ENCODE data around the gene CHN1. TPM values are rescaled to one million over a fixed set of nuclear protein-coding genes. Genes with fewer than 3 reads are reported as not detected.

The CHN1 gene
- polyA plus RNA-seq, 1 of the 3 experiments (the other 2 are of a cell fraction), result 31.6 TPM

DNA sequence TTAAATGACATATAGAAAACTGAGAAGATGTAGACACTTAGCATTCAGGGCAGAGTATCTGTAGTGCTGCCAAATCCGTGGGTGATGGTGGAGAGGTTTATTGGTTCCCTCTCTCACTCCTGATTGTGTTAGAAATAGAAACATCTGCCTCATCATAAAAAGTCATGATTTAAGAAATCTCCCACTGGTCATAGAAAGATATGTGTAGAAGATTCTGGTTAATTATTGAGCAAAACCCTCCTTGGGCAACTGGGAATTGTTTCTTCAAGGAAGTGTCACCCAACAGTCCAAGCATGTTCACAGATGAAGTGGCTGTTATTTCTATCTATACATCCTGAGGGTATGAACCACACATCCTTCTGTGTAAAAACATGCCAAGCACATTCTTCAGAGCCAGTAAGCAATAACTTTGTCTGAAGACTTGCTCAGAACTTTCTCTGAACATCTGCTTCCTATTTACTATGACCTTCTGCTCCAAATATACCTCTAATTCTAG is 207.4 kb downstream of the CHN1 start:
- POLR2A ChIA-PET, result no interaction called here
- 0 out of 2 replicates have a peak, but pooled peaks have one; percentile 8 for TF ChIP-seq POLR2AphosphoS5 (IDR thresholded peaks at IDR 0.05; ENCODE audit: low read depth, low read length)
- no peak for TF ChIP-seq YY1 (IDR thresholded peaks at IDR 0.05; ENCODE audit: low read depth)
- peak; percentile 85 for TF ChIP-seq TCF12 (IDR thresholded peaks at IDR 0.05)
- TF ChIP-seq EP300 (IDR thresholded peaks at IDR 0.05; ENCODE audit: borderline replicate concordance in 1 of 2, low read depth in 1 of 2, low read length in 1 of 2), result no peak
- TF ChIP-seq RFX5 (IDR thresholded peaks at IDR 0.05; ENCODE audit: low read length), result no peak
- no peak for TF ChIP-seq RXRA (IDR thresholded peaks at IDR 0.05; ENCODE audit: borderline replicate concordance, low read depth)
- peak overlapping the region; percentile 65 to 73; a peak in 3 of 4 replicates for H3K27ac ChIP-seq (ENCODE audit: low read depth in 2 of 2, low read length in 1 of 2)
- H3K36me3 ChIP-seq (replicated peaks in 1 of 2; ENCODE audit: control insufficient read depth in 1 of 2, insufficient read depth in 2 of 2, low read length in 1 of 2), result peaks cover 22 to 39% of the 10 kb centered on the region in 2 experiments
- peaks cover 0 to 12% of the 10 kb centered on the region in 2 experiments for H3K4me1 ChIP-seq (ENCODE audit: control insufficient read depth in 1 of 2, insufficient read depth in 2 of 2, low read depth in 1 of 2, low read length in 1 of 2)
- no peaks in the 10 kb centered on the region for H3K9me3 ChIP-seq
- no peaks in the 10 kb centered on the region for H3K9me2 ChIP-seq
- no peak overlapping the region for H2AFZ ChIP-seq (ENCODE audit: low read depth)
- DNase-seq, result no peak
- no peak overlapping the region for H3K4me2 ChIP-seq
- peaks cover 4% of the 10 kb centered on the region for H3F3A ChIP-seq (replicated peaks; ENCODE audit: insufficient read depth)
- H3K79me2 ChIP-seq (ENCODE audit: insufficient read depth), result no peaks in the 10 kb centered on the region
- no peaks in the 10 kb centered on the region for H3K27me3 ChIP-seq (ENCODE audit: insufficient read depth)
- H4K20me1 ChIP-seq (ENCODE audit: insufficient read depth), result no peaks in the 10 kb centered on the region
- CTCF ChIA-PET, result interaction anchor here (0.9 to 3.4 kb wide), 2 partner anchors 26 to 187 kb away, joined by 3 to 16 read pairs; no protein-coding TSS in a partner anchor
- H3K4me3 ChIP-seq (ENCODE audit: low read depth in 2 of 2, low read length in 1 of 2), result no peak overlapping the region
- H3K9ac ChIP-seq, result no peak overlapping the region
- WGBS (ENCODE audit: low lambda C conversion rate), result 65% methylated on average over 1 of the region's 1 CpG

DNA sequence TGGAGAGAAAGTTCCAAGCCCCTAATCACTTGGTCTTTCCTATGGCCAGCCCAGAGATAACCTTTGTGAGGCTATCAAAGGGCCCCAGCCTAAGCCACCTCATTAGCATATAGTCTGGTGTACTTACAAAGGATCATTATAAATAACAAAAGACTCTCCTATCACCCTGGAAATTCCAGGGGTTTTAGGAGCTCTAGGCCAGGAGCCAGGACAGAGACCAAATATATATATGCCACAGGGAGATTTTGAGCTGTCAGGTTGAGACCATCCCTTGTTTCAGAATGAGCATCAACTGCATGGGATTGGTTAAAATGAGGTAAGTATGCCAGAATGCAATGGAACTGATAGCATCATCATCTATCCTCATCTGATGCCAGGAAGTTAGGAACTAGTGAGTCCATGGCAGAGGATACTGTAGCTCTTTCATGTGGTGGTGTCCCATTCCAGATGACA is 208.8 kb downstream of the CHN1 start:
- Histone ChIP-seq H3K4me1 (ENCODE audit: control insufficient read depth in 1 of 2, insufficient read depth in 2 of 2, low read depth in 1 of 2, low read length in 1 of 2) (peaks cover 0 to 5% of the 10 kb centered on the region in 2 experiments; a peak in 3 of 4 replicates), H3K4me3 (ENCODE audit: low read depth in 2 of 2, low read length in 1 of 2) (no peak overlapping the region), H3K27ac (ENCODE audit: low read depth in 2 of 2, low read length in 1 of 2) (no peak overlapping the region; a peak in 1 of 4 replicates), H3K9ac (no peak overlapping the region), H3K79me2 (ENCODE audit: insufficient read depth) (no peaks in the 10 kb centered on the region), H2AFZ (ENCODE audit: low read depth) (no peak overlapping the region), H3K27me3 (ENCODE audit: insufficient read depth) (no peaks in the 10 kb centered on the region), H3K9me3 (no peaks in the 10 kb centered on the region), H3K4me2 (no peak overlapping the region), H3K9me2 (no peaks in the 10 kb centered on the region), H3F3A (replicated peaks; ENCODE audit: insufficient read depth) (peaks cover 4% of the 10 kb centered on the region), H4K20me1 (ENCODE audit: insufficient read depth) (no peaks in the 10 kb centered on the region), H3K36me3 (replicated peaks in 1 of 2; ENCODE audit: control insufficient read depth in 1 of 2, insufficient read depth in 2 of 2, low read length in 1 of 2) (peaks cover 16 to 35% of the 10 kb centered on the region in 2 experiments)
- TF ChIP-seq TCF12 (IDR thresholded peaks at IDR 0.05) (peak; percentile 5; the same call in 1 of the 2 replicates), FOSL2 (IDR thresholded peaks at IDR 0.05; ENCODE audit: borderline replicate concordance, low read depth) (no peak)
- CTCF ChIA-PET, result interaction anchor here (1.0 to 3.4 kb wide), 6 partner anchors 9 to 47 kb away, joined by 3 to 16 read pairs (median 4); no protein-coding TSS in a partner anchor
- POLR2A ChIA-PET, result interaction anchor here (0.5 to 0.6 kb wide), 2 partner anchors 21 to 371 kb away, joined by 4 to 7 read pairs; no protein-coding TSS in a partner anchor
- no peak for DNase-seq

DNA sequence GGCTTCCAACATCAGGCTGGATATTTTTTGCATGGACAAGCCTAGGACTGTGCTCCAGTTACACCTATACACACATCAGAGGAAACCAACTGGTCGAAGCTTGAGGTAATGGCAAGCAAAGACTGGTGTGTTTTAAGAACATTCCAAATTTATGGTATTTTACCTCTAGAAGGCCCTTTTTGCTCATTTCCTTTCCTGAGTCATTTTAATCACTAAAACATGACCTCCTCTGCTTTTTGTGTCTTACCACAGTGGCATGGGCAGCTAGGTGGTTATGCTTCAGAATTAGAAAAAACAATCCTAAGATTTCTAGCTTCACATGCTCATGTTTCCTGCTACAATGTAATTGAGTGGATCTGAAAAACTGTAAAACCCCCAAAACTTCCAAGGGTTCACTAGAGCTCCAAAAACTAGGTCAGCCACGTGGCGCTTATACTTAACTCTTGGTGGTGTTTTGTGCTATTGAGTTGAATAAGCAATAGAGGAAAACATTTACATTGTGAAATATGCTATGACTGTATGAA is 210.3 kb downstream of the CHN1 start:
- H3K9me3 ChIP-seq, result no peaks in the 10 kb centered on the region
- TF ChIP-seq REST (IDR thresholded peaks at IDR 0.05; ENCODE audit: low read depth, low read length) (no peak), GATA2 (CRISPR knock-in tag; IDR thresholded peaks at IDR 0.05) (no peak), TEAD4 (IDR thresholded peaks at IDR 0.05; ENCODE audit: borderline replicate concordance, insufficient read depth) (no peak), RCOR1 (IDR thresholded peaks at IDR 0.05; ENCODE audit: low read length) (no peak), SIN3A (IDR thresholded peaks at IDR 0.05; ENCODE audit: borderline replicate concordance, low read depth, low read length) (no peak), RAD21 (IDR thresholded peaks at IDR 0.05; ENCODE audit: low read length) (no peak), MEF2A (IDR thresholded peaks at IDR 0.05; ENCODE audit: borderline replicate concordance, low read depth) (no peak), ELF1 (IDR thresholded peaks at IDR 0.05) (no peak), FOXM1 (IDR thresholded peaks at IDR 0.05; ENCODE audit: low read depth) (no peak), MXI1 (IDR thresholded peaks at IDR 0.05; ENCODE audit: low read depth, low read length) (no peak), SMC3 (IDR thresholded peaks at IDR 0.05; ENCODE audit: low read depth, low read length) (no peak)
- TF ChIP-seq, protein P1, sequence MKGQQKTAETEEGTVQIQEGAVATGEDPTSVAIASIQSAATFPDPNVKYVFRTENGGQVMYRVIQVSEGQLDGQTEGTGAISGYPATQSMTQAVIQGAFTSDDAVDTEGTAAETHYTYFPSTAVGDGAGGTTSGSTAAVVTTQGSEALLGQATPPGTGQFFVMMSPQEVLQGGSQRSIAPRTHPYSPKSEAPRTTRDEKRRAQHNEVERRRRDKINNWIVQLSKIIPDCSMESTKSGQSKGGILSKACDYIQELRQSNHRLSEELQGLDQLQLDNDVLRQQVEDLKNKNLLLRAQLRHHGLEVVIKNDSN (IDR thresholded peaks at IDR 0.05; ENCODE audit: borderline replicate concordance, low read depth), result no peak
- H3K27me3 ChIP-seq (ENCODE audit: insufficient read depth), result no peaks in the 10 kb centered on the region
- H2AFZ ChIP-seq (ENCODE audit: low read depth), result no peak overlapping the region
- no peak overlapping the region for H3K4me2 ChIP-seq
- no peak for DNase-seq
- WGBS (ENCODE audit: low lambda C conversion rate), result 81% methylated on average over 3 of the region's 3 CpGs
- POLR2A ChIA-PET, result no interaction called here
- no peaks in the 10 kb centered on the region for H3K9me2 ChIP-seq
- peaks cover 4% of the 10 kb centered on the region for H3F3A ChIP-seq (replicated peaks; ENCODE audit: insufficient read depth)
- H3K9ac ChIP-seq, result no peak overlapping the region
- peaks cover 11 to 22% of the 10 kb centered on the region in 2 experiments for H3K36me3 ChIP-seq (replicated peaks in 1 of 2; ENCODE audit: control insufficient read depth in 1 of 2, insufficient read depth in 2 of 2, low read length in 1 of 2)
- no peak overlapping the region for H3K4me3 ChIP-seq (ENCODE audit: low read depth in 2 of 2, low read length in 1 of 2)
- no peaks in the 10 kb centered on the region for H4K20me1 ChIP-seq (ENCODE audit: insufficient read depth)
- H3K79me2 ChIP-seq (ENCODE audit: insufficient read depth), result no peaks in the 10 kb centered on the region
- peak overlapping the region; percentile 16 to 35; a peak in 3 of 4 replicates for H3K27ac ChIP-seq (ENCODE audit: low read depth in 2 of 2, low read length in 1 of 2)
- CTCF ChIA-PET, result interaction anchor here (1.0 to 3.4 kb wide), 4 partner anchors 9 to 45 kb away, joined by 3 to 16 read pairs (median 4); no protein-coding TSS in a partner anchor
- H3K4me1 ChIP-seq (ENCODE audit: control insufficient read depth in 1 of 2, insufficient read depth in 2 of 2, low read depth in 1 of 2, low read length in 1 of 2), result peaks cover 2 to 5% of the 10 kb centered on the region in 2 experiments; a peak in 3 of 4 replicates
